ENCODE measurements around the gene NSUN4.
A peak's percentile ranks its signal among the peaks of the same experiment; 100 is the strongest.

Gene NSUN4

GRCh38 chr1:46340404-46341221 lies at the start of gene NSUN4:
Gene NSUN4 (plus strand): TSS chr1:46340807. CDS start chr1:46340827, 20 bp downstream.
- no peak for TF ChIP-seq ZFX (IDR thresholded peaks at IDR 0.05; ENCODE audit: borderline replicate concordance)
- TF ChIP-seq CTCF (IDR thresholded peaks at IDR 0.05), result peak; percentile 93
- peak within 1 kb of the TSS; percentile 99 for H3K27ac ChIP-seq

- H3K27ac ChIP-seq, result no peak overlapping the region
- TF ChIP-seq ZFX (IDR thresholded peaks at IDR 0.05; ENCODE audit: borderline replicate concordance) (no peak), CTCF (IDR thresholded peaks at IDR 0.05) (no peak)
Observed at GRCh38 chr1:46295306-46295705, 45.3 kb upstream of the NSUN4 start.

- H3K27ac ChIP-seq, result peak overlapping the region; percentile 94; the same call in 1 of the 2 replicates
- TF ChIP-seq ZFX (IDR thresholded peaks at IDR 0.05; ENCODE audit: borderline replicate concordance), result no peak
- TF ChIP-seq CTCF (IDR thresholded peaks at IDR 0.05), result no peak
Observed at GRCh38 chr1:46298387-46298786, 42.2 kb upstream of the NSUN4 start.

- H3K27ac ChIP-seq, result peak overlapping the region; percentile 94
- no peak for TF ChIP-seq ZFX (IDR thresholded peaks at IDR 0.05; ENCODE audit: borderline replicate concordance)
- TF ChIP-seq CTCF (IDR thresholded peaks at IDR 0.05), result no peak
Observed at GRCh38 chr1:46300673-46301405, 39.8 kb upstream of the NSUN4 start.

GRCh38 chr1:46301406-46301807 lies 39.2 kb upstream of the NSUN4 start:
- peak overlapping the region; percentile 94 for H3K27ac ChIP-seq
- TF ChIP-seq ZFX (IDR thresholded peaks at IDR 0.05; ENCODE audit: borderline replicate concordance), result no peak
- TF ChIP-seq CTCF (IDR thresholded peaks at IDR 0.05), result no peak

- TF ChIP-seq CTCF (IDR thresholded peaks at IDR 0.05), result peak; percentile 29
- TF ChIP-seq ZFX (IDR thresholded peaks at IDR 0.05; ENCODE audit: borderline replicate concordance), result 0 out of 2 replicates have a peak, but pooled peaks have one; percentile 66
- peak overlapping the region; percentile 94 for H3K27ac ChIP-seq
Observed at GRCh38 chr1:46301808-46302640, 38.6 kb upstream of the NSUN4 start.
